Panc1 (cell line): ENCODE measurements around the gene PSMF1. TPM values are rescaled to one million over a fixed set of nuclear protein-coding genes. Genes with fewer than 3 reads are reported as not detected.

ENCODE experiments used
- ATAC-seq: fragments of 200-7000 bp; cut with Tn5 transposase; 2 replicates; pipeline ENCODE4 v1.9.1; 2020; ENCODE audit warnings: mild to moderate bottlenecking, moderate library complexity
- BruUV-seq: library from RNA; stranded (reverse); fragments of 400-500 nt; replicated peaks from 2 replicates; lab custom pipeline; 2021; lab: Mats Ljungman, UMichigan
- CTCF ChIA-PET: fragments of 300-600 bp; sonication (Branson Sonifier 250); formaldehyde crosslinking; loops from one replicate; lab custom pipeline; 2022; ENCODE audit warnings: antibody characterized with exemption; lab: Charles Lee
- POLR2A ChIA-PET: fragments of 300-600 bp; sonication (Branson Sonifier 250); formaldehyde crosslinking; loops from one replicate; lab custom pipeline; 2022; ENCODE audit warnings: antibody characterized with exemption; lab: Charles Lee
- DNase-seq: peaks from one replicate; pipeline ENCODE4 v3.0.0-alpha.2; 2010; ENCODE audit warnings: low read depth, low spot score
- H3K27ac ChIP-seq: 2 replicates; pipeline ENCODE4 v1.5.1; 2011; ENCODE audit warnings: mild to moderate bottlenecking, low read length, inconsistent platforms
- H3K27me3 ChIP-seq: fragments of 200-500 bp; sonication (Bioruptor generic); 2 replicates; pipeline ENCODE4 v1.6.0; 2014; ENCODE audit warnings: low read length, inconsistent platforms; ENCODE audit not compliant: control insufficient read depth, insufficient read depth
- H3K36me3 ChIP-seq: fragments of 200-500 bp; sonication (Bioruptor generic); 2 replicates; pipeline ENCODE4 v1.5.1; 2014; ENCODE audit warnings: inconsistent platforms, mild to moderate bottlenecking, low read length, moderate library complexity; ENCODE audit not compliant: control insufficient read depth, insufficient read depth
- H3K4me1 ChIP-seq: 2 replicates; pipeline ENCODE4 v1.5.1; 2011; ENCODE audit warnings: inconsistent platforms, mild to moderate bottlenecking, low read length, moderate library complexity; ENCODE audit not compliant: control insufficient read depth, insufficient read depth
- H3K4me3 ChIP-seq, 2 experiments: 2 replicates each; pipeline ENCODE4 v1.5.1; 2011 to 2012; ENCODE audit warnings: low read depth in 2 of 2, low read length in 2 of 2, mild to moderate bottlenecking in 2 of 2, inconsistent platforms in 1 of 2, moderate library complexity in 1 of 2
- H3K9me3 ChIP-seq: fragments of 200-500 bp; sonication (Bioruptor generic); 2 replicates; pipeline ENCODE4 v1.5.1; 2014; ENCODE audit warnings: low read depth, mild to moderate bottlenecking, inconsistent platforms, low read length, moderate library complexity; ENCODE audit not compliant: control insufficient read depth, insufficient read depth
- CTCF ChIP-seq: fragments of 450-650 bp; IDR thresholded peaks from 2 replicates; pipeline ENCODE4 v1.5.1; 2017; ENCODE audit warnings: mild to moderate bottlenecking
- POLR2AphosphoS5 ChIP-seq: IDR thresholded peaks from 2 replicates; pipeline ENCODE4 v1.6.1; 2012; ENCODE audit warnings: mild to moderate bottlenecking, low read depth, low read length, moderate library complexity
- SIN3A ChIP-seq: IDR thresholded peaks from 2 replicates; pipeline ENCODE4 v1.6.1; 2012; ENCODE audit warnings: low read depth, mild to moderate bottlenecking, low read length, moderate library complexity, borderline replicate concordance; ENCODE audit not compliant: insufficient read depth
- TCF7L2 ChIP-seq: IDR thresholded peaks from 2 replicates; pipeline ENCODE4 v1.6.1; 2011; ENCODE audit warnings: mild to moderate bottlenecking, low read depth, low read length, inconsistent platforms
- in situ Hi-C: cut with HindIII; loops from 2 replicates; pipeline ENCODE4 v1.10.0; 2016; ENCODE audit warnings: low sequenced_read_pairs, low pct_unique_long_range_greater_than_20kb
- intact Hi-C: fragments of 100-400 bp; cut with micrococcal nuclease; formaldehyde crosslinking; loops from one replicate; pipeline ENCODE4 v1.10.0; 2022; ENCODE audit not compliant: unreplicated experiment
- total RNA-seq: library from RNA; stranded (reverse); gene quantifications from one replicate; pipeline ENCODE4 v1.2.1, GENCODE V29; 2021; ENCODE audit not compliant: unreplicated experiment
- TF ChIP-seq, protein P1 (sequence below), 2 experiments: IDR thresholded peaks; 2 replicates each; pipeline ENCODE4 v1.6.1; 2011 to 2012; ENCODE audit warnings: low read depth in 2 of 2, control low read depth in 1 of 2, low read length in 1 of 2, mild to moderate bottlenecking in 1 of 2, moderate library complexity in 1 of 2; ENCODE audit not compliant: insufficient read depth in 1 of 2

The PSMF1 gene
- total RNA-seq, 1 experiment from 2014 or later, result 161 TPM

- H3K4me1 ChIP-seq, result 0 out of 2 replicates have a peak, but pooled peaks cover 2% of the 10 kb centered on the region
- CTCF ChIA-PET, result interaction anchor here (1.2 kb wide), 1 partner anchor 566 kb away, joined by 3 read pairs; no protein-coding TSS in a partner anchor
- in situ Hi-C loops (no loop called here), intact Hi-C loops (loop anchor here (10.0 kb wide), 2 partner anchors 264 to 396 kb away; no protein-coding TSS in a partner anchor)
- no peak for TF ChIP-seq TCF7L2
- no peak for TF ChIP-seq CTCF
- no peak for TF ChIP-seq POLR2AphosphoS5
- TF ChIP-seq, protein P1, sequence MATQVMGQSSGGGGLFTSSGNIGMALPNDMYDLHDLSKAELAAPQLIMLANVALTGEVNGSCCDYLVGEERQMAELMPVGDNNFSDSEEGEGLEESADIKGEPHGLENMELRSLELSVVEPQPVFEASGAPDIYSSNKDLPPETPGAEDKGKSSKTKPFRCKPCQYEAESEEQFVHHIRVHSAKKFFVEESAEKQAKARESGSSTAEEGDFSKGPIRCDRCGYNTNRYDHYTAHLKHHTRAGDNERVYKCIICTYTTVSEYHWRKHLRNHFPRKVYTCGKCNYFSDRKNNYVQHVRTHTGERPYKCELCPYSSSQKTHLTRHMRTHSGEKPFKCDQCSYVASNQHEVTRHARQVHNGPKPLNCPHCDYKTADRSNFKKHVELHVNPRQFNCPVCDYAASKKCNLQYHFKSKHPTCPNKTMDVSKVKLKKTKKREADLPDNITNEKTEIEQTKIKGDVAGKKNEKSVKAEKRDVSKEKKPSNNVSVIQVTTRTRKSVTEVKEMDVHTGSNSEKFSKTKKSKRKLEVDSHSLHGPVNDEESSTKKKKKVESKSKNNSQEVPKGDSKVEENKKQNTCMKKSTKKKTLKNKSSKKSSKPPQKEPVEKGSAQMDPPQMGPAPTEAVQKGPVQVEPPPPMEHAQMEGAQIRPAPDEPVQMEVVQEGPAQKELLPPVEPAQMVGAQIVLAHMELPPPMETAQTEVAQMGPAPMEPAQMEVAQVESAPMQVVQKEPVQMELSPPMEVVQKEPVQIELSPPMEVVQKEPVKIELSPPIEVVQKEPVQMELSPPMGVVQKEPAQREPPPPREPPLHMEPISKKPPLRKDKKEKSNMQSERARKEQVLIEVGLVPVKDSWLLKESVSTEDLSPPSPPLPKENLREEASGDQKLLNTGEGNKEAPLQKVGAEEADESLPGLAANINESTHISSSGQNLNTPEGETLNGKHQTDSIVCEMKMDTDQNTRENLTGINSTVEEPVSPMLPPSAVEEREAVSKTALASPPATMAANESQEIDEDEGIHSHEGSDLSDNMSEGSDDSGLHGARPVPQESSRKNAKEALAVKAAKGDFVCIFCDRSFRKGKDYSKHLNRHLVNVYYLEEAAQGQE (IDR thresholded peaks at IDR 0.05; ENCODE audit: insufficient read depth in 1 of 2, low read depth in 2 of 2, low read length in 1 of 2), result no peak
- TF ChIP-seq SIN3A, result no peak
- H3K27ac ChIP-seq, result no peak overlapping the region
- H3K4me3 ChIP-seq, result no peak overlapping the region
- POLR2A ChIA-PET, result no interaction called here
- ATAC-seq (no peak), DNase-seq (no peak)
- H3K36me3 ChIP-seq, result no peaks in the 10 kb centered on the region
- no peaks in the 10 kb centered on the region for H3K9me3 ChIP-seq
- H3K27me3 ChIP-seq, result peaks cover 19% of the 10 kb centered on the region
- no TSS peak for BruUV-seq
Measured at GRCh38 chr20:1210501-1210900, 92.1 kb downstream of the PSMF1 start.

DNA sequence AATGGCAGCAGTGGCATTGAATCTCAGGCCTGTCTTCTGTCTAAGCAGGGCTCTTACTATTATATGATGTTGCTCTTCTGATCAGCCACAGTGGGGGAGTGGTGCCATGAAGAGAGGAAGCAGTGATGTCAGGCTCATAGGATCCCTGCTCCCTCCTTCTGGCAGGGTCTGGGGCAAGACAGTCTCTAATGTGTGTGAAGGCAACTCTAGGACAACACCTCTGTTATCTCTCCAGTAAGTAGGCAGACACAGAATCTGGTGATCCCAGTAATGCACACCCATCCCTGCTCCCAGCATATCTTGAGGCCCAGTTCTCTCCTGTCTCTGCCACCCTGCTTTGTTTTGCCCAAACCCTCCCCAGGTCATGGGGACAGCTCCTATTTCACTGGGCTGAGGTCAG is 93.6 kb downstream of the PSMF1 start:
- no TSS peak for BruUV-seq
- POLR2A ChIA-PET, result no interaction called here
- H3K4me1 ChIP-seq, result 0 out of 2 replicates have a peak, but pooled peaks cover 2% of the 10 kb centered on the region
- in situ Hi-C loops (no loop called here), intact Hi-C loops (loop anchor here (10.0 kb wide), 2 partner anchors 263 to 397 kb away; no protein-coding TSS in a partner anchor)
- TF ChIP-seq TCF7L2, result no peak
- H3K27ac ChIP-seq, result no peak overlapping the region
- no peak overlapping the region for H3K4me3 ChIP-seq
- peaks cover 19% of the 10 kb centered on the region for H3K27me3 ChIP-seq
- DNase-seq, result no peak
- no peak for ATAC-seq
- no peaks in the 10 kb centered on the region for H3K36me3 ChIP-seq
- H3K9me3 ChIP-seq, result no peaks in the 10 kb centered on the region
- CTCF ChIA-PET, result interaction anchor here (1.3 to 1.4 kb wide), 2 partner anchors 292 to 394 kb away, joined by 3 to 8 read pairs; no protein-coding TSS in a partner anchor
